ENCODE data around the gene DOK7.

DNA sequence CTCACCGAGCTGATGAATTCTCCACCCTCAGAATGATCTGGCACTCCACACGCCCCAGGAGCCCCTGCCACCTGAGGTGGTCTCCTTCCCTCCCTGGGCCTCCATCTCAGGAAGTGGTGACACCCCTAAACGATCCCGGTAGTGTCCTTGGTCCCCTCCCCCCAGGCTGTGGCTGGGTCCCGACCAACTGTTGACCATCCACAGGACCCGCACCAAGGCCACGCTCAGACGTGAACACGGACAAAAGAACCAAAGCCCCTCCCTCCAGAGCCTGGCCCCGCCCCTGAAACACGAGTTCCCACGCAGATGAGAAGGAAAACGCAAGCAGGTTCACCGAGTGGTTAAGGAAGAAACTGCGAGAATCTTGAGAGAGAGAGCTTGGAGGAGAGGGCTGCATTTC is 52.5 kb downstream of the DOK7 start:
- TF ChIP-seq, protein P1, sequence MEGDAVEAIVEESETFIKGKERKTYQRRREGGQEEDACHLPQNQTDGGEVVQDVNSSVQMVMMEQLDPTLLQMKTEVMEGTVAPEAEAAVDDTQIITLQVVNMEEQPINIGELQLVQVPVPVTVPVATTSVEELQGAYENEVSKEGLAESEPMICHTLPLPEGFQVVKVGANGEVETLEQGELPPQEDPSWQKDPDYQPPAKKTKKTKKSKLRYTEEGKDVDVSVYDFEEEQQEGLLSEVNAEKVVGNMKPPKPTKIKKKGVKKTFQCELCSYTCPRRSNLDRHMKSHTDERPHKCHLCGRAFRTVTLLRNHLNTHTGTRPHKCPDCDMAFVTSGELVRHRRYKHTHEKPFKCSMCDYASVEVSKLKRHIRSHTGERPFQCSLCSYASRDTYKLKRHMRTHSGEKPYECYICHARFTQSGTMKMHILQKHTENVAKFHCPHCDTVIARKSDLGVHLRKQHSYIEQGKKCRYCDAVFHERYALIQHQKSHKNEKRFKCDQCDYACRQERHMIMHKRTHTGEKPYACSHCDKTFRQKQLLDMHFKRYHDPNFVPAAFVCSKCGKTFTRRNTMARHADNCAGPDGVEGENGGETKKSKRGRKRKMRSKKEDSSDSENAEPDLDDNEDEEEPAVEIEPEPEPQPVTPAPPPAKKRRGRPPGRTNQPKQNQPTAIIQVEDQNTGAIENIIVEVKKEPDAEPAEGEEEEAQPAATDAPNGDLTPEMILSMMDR (conservative IDR thresholded peaks at IDR 0.05; ENCODE audit: low read depth, low read length) = no peak
- no peak for TF ChIP-seq POLR2A (IDR thresholded peaks at IDR 0.05; ENCODE audit: low read depth, low read length)
